Measurements from ENCODE around the gene ACAT1.
A peak's percentile ranks its signal among the peaks of the same experiment; 100 is the strongest.
"Not testable (repeated sequence)": the region's sequence is repeated elsewhere in the genome, so short reads cannot be mapped to it uniquely, and the experiment has no call there.

ACAT1 gene

DNA sequence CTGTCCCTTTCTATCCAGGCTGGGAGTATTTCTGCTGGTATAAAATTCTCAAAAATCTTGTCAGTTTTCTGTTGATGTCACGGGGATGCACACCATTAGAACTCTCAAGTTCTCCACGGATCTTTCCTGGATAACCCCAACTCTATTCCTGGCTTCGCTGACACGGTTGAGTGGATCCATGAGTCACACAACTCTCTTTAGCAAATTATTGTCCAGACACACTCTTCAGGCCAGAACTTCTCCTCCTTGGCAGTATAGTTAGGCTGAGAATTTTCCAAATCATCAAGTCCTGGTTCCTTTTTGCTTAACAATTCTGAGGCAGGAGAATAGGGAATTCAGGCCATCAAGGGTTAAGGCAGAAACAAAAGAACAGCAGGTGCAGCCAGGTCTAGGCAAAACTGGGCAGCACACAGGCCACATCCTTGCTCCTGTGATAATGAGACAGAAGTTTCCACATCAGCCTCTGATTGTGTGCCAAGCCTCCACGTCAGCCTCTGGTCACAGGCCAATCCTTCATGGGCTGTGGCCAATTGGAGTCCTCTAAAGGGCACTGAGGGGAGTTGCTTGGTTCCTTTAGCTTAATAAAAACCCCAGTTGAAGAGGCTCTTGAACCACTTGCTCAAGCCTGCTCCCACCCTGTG is 5.7 kb upstream of the ACAT1 start:
- Histone ChIP-seq H3K9me3 (ENCODE audit: control insufficient read depth, insufficient read depth, low read length) (no peaks in the 10 kb centered on the region), H3K27me3 (ENCODE audit: control insufficient read depth, insufficient read depth, low read length) (no peaks in the 10 kb centered on the region), H3K4me3 (ENCODE audit: low read length) (no peak overlapping the region), H3K36me3 (ENCODE audit: control insufficient read depth, insufficient read depth, low read length) (no peaks in the 10 kb centered on the region), H3K27ac (ENCODE audit: low read length) (no peak overlapping the region), H3K4me1 (ENCODE audit: control insufficient read depth, insufficient read depth, low read length) (peaks cover 3% of the 10 kb centered on the region; the same call in 1 of the 2 replicates)
- no CpG with 5 or more reads among the region's 5 CpGs for WGBS (ENCODE audit: insufficient coverage, insufficient read length)
- DNase-seq (ENCODE audit: low read depth, low spot score) = no peak

DNA sequence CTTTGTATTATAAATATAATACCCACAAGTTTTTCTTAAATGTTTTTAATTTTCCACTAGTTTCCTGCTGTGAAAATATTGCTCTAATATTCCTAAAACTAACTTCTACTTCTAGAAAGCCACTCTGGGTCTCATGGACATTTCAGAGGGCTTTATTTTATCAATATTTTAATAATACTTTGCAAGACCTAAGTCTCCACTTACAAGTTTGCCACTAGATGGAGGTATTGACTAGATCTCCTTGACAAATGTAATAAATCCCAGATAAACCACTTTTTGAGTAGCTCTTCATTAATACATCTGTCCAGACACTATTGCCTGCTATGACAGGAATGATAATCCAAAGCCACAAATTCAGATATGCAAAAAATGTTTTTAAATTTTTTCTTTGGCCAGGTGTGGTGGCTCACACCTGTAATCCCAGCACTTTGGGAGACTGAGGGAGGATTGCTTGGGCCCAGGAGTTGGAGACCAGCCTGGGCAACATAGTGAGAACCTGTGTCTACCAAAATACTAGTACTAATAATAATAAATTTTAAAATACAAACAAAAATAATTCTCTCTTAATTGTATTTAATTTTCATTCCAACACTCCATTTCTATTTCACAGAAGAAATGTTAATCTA is 3.5 kb upstream of the ACAT1 start:
- no peak overlapping the region for H3K4me3 ChIP-seq (ENCODE audit: low read length)
- no peak overlapping the region for H3K27ac ChIP-seq (ENCODE audit: low read length)
- H3K4me1 ChIP-seq (ENCODE audit: control insufficient read depth, insufficient read depth, low read length) = peaks cover 4% of the 10 kb centered on the region; the same call in 1 of the 2 replicates
- no peaks in the 10 kb centered on the region for H3K27me3 ChIP-seq (ENCODE audit: control insufficient read depth, insufficient read depth, low read length)
- H3K9me3 ChIP-seq (ENCODE audit: control insufficient read depth, insufficient read depth, low read length) = no peaks in the 10 kb centered on the region
- no peaks in the 10 kb centered on the region for H3K36me3 ChIP-seq (ENCODE audit: control insufficient read depth, insufficient read depth, low read length)
- no peak for DNase-seq (ENCODE audit: low read depth, low spot score)

DNA sequence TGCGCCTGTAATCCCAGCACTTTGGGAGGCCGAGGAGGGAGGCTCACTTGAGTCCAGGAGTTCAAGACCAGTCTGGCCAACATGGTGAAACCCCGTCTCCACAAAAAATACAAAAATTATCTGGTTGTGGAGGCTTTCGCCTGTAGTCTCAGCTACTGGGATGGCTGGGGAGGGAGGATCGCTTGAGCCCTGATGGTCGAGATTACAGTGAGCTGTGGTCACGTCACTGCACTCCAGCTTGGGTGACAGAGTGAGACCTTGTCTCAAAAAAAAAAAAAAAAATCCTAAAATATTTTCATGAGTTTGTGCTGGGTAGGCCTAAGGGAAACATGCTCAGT is 462 bp upstream of the ACAT1 start:
- not testable (repeated sequence) for H3K27me3 ChIP-seq (ENCODE audit: control insufficient read depth, insufficient read depth, low read length); H3K9me3 ChIP-seq (ENCODE audit: control insufficient read depth, insufficient read depth, low read length); H3K36me3 ChIP-seq (ENCODE audit: control insufficient read depth, insufficient read depth, low read length); H3K4me1 ChIP-seq (ENCODE audit: control insufficient read depth, insufficient read depth, low read length); H3K27ac ChIP-seq (ENCODE audit: low read length); DNase-seq (ENCODE audit: low read depth, low spot score)
- peak overlapping the region; percentile 20; the same call in 1 of the 2 replicates for H3K4me3 ChIP-seq (ENCODE audit: low read length)
- no CpG with 5 or more reads among the region's 7 CpGs for WGBS (ENCODE audit: insufficient coverage, insufficient read length)

DNA sequence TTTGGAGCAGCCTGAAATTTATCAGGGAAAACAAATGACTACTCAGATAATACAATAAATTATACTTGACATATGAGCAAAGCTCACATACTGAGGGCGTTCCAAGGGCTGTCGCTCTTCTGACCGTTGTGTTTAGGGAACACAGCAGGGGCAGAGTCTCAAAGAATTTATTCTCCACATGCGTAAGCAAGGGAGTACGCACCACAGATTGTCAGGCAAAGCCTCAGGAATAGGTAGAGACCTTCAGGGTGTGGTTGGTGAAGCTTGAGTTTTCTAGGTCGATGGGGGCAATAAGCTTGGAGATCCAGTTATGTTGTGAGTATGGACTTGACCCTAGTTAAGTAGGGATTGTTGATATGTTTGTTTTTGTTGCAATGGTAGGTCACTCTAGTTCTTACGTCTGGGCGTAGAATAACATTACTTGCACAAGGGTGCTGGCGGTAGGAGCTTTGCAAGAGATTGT is 830 bp downstream of the ACAT1 start:
- Histone ChIP-seq H3K9me3 (ENCODE audit: control insufficient read depth, insufficient read depth, low read length) (no peaks in the 10 kb centered on the region), H3K4me1 (ENCODE audit: control insufficient read depth, insufficient read depth, low read length) (peaks cover 2% of the 10 kb centered on the region; the same call in 1 of the 2 replicates), H3K27me3 (ENCODE audit: control insufficient read depth, insufficient read depth, low read length) (no peaks in the 10 kb centered on the region), H3K27ac (ENCODE audit: low read length) (no peak overlapping the region), H3K36me3 (ENCODE audit: control insufficient read depth, insufficient read depth, low read length) (no peaks in the 10 kb centered on the region), H3K4me3 (ENCODE audit: low read length) (no peak overlapping the region; the same call in 1 of the 2 replicates)
- DNase-seq (ENCODE audit: low read depth, low spot score) = no peak
- no CpG with 5 or more reads among the region's 9 CpGs for WGBS (ENCODE audit: insufficient coverage, insufficient read length)

DNA sequence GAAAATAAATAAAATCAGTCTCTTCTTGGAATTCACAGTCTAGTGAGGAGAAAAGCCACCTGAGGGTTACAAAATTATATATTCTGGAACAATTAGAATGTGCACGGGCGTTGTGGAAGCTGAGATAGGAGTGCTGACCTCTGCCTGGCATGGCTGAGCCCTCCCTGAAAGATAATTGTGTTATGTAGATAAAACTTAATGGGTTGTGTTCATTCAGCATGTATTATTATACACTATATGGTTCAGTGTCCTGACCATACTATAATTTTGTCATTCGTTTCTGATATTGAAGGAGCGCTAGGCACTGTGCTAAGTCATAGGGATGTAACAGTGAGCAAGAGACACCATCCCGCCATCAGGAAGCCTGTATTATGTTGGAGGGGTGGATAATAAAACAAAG is 3.7 kb downstream of the ACAT1 start:
- Histone ChIP-seq H3K27ac (ENCODE audit: low read length) (no peak overlapping the region), H3K9me3 (ENCODE audit: control insufficient read depth, insufficient read depth, low read length) (no peaks in the 10 kb centered on the region), H3K36me3 (ENCODE audit: control insufficient read depth, insufficient read depth, low read length) (no peaks in the 10 kb centered on the region; the same call in 1 of the 2 replicates), H3K4me3 (ENCODE audit: low read length) (no peak overlapping the region), H3K4me1 (ENCODE audit: control insufficient read depth, insufficient read depth, low read length) (peaks cover 2% of the 10 kb centered on the region; the same call in 1 of the 2 replicates), H3K27me3 (ENCODE audit: control insufficient read depth, insufficient read depth, low read length) (no peaks in the 10 kb centered on the region)
- no CpG with 5 or more reads among the region's 5 CpGs for WGBS (ENCODE audit: insufficient coverage, insufficient read length)
- DNase-seq (ENCODE audit: low read depth, low spot score) = no peak

DNA sequence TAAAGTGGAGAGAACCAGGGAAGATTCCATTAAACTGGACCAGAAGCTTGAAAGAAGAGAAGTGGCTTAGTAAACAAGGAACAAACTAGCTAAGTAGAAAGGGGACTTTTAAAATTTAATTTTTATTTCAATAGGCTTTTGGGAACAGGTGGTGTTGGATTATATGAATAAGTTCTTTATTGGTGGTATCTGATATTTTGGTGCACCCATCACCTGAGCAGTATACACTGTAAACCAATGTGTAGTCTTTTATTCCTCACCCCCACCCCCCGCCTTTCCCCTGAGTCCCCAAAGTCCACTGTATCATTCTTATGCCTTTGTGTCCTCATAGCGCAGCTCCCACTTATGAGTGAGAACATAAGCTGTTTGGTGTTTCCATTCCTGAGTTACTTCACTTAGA is 7.4 kb downstream of the ACAT1 start:
- H3K36me3 ChIP-seq (ENCODE audit: control insufficient read depth, insufficient read depth, low read length) = no peaks in the 10 kb centered on the region; the same call in 1 of the 2 replicates
- no peak for DNase-seq (ENCODE audit: low read depth, low spot score)
- no peaks in the 10 kb centered on the region for H3K27me3 ChIP-seq (ENCODE audit: control insufficient read depth, insufficient read depth, low read length)
- no CpG with 5 or more reads among the region's 2 CpGs for WGBS (ENCODE audit: insufficient coverage, insufficient read length)
- no peak overlapping the region for H3K27ac ChIP-seq (ENCODE audit: low read length)
- H3K4me1 ChIP-seq (ENCODE audit: control insufficient read depth, insufficient read depth, low read length) = no peaks in the 10 kb centered on the region
- H3K9me3 ChIP-seq (ENCODE audit: control insufficient read depth, insufficient read depth, low read length) = no peaks in the 10 kb centered on the region
- no peak overlapping the region for H3K4me3 ChIP-seq (ENCODE audit: low read length)

DNA sequence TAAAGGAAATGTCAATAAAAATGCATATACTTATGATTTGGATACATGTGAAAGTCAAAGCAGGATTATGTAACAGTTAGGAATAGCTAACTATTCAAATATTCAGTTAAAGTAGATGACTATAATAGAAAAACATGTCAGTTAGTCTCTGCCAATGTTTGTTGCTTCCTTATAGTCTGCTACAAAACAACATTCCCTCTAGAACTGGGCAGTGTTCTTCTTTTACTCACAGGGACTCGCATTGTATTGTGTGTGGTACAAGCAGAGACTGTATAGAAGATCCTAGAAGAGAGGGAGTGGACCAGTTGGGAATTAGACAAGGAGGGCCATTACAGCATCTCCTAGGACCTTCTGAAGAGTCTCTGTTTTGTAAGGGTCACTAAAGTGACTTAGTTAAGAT is 10.6 kb downstream of the ACAT1 start:
- H3K9me3 ChIP-seq (ENCODE audit: control insufficient read depth, insufficient read depth, low read length) = no peaks in the 10 kb centered on the region
- H3K4me3 ChIP-seq (ENCODE audit: low read length) = no peak overlapping the region

DNA sequence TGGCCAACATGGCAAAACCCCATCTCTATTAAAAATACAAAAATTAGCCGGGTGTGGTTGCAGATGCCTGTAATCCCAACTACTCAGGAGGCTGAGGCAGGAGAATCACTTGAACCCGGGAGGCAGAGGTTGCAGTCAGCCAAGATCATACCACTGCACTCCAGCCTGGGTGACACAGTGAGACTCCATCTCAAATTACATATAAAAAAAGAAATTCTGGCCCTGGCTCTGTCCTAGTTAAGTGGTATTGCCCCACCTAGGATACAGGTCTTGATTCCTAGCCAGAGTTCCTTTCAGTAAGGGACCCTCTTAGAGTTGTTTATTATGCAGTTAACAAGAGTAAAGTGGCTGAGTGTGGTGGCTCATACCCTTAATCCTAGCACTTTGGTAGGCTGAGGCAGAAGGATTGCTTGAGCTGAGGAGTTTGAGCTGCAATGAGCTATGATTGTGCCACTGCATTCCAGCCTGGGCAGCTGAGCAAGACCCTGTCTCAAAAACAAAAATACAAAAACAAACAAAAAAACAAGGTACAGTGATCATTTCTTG is 11.7 kb downstream of the ACAT1 start:
- not testable (repeated sequence) for H3K27me3 ChIP-seq (ENCODE audit: control insufficient read depth, insufficient read depth, low read length); DNase-seq (ENCODE audit: low read depth, low spot score); H3K27ac ChIP-seq (ENCODE audit: low read length); H3K4me1 ChIP-seq (ENCODE audit: control insufficient read depth, insufficient read depth, low read length); H3K9me3 ChIP-seq (ENCODE audit: control insufficient read depth, insufficient read depth, low read length); H3K4me3 ChIP-seq (ENCODE audit: low read length); H3K36me3 ChIP-seq (ENCODE audit: control insufficient read depth, insufficient read depth, low read length)
- WGBS (ENCODE audit: insufficient coverage, insufficient read length) = no CpG with 5 or more reads among the region's 2 CpGs

More for the DNA sequence above, 10.6 kb downstream of the ACAT1 start:
- Histone ChIP-seq H3K36me3 (ENCODE audit: control insufficient read depth, insufficient read depth, low read length) (no peaks in the 10 kb centered on the region; the same call in 1 of the 2 replicates), H3K27ac (ENCODE audit: low read length) (no peak overlapping the region), H3K4me1 (ENCODE audit: control insufficient read depth, insufficient read depth, low read length) (no peaks in the 10 kb centered on the region), H3K27me3 (ENCODE audit: control insufficient read depth, insufficient read depth, low read length) (no peaks in the 10 kb centered on the region)
- no peak for DNase-seq (ENCODE audit: low read depth, low spot score)
- no CpG with 5 or more reads among the region's 1 CpG for WGBS (ENCODE audit: insufficient coverage, insufficient read length)

DNA sequence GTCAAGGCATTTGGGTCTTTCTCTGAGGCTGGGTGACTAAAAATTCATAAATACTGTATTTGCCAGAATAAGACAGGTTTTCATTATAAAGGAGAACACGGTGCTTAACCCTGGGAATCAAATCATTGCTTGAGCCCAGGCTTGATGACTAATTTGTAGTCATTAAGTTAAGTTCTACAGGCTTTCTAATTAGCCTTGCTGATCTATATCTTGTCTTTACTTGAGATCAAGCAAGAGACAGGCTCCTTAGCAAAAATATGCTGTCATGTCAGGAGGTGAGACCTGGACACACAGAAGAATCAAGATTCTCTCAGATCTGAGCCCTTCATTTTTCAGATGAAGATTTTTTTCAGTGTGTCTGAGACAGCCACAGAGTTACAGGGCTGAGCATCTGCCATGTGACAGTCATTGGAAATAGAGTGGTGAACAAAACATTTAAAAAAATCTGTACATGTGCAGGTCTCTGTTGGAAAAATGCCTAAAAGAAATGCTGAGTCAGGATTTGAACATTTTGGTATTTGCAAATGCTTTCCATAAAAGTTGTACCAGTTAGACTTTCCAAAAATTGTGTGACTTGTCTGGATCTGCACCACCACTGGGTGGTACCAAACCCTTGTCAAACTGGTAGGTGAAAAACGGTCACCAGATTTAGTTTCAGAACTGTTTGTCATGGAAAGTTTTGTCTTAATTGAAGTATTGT is 14.6 kb downstream of the ACAT1 start:
- Histone ChIP-seq H3K36me3 (ENCODE audit: control insufficient read depth, insufficient read depth, low read length) (no peaks in the 10 kb centered on the region), H3K4me3 (ENCODE audit: low read length) (no peak overlapping the region), H3K9me3 (ENCODE audit: control insufficient read depth, insufficient read depth, low read length) (no peaks in the 10 kb centered on the region), H3K27me3 (ENCODE audit: control insufficient read depth, insufficient read depth, low read length) (no peaks in the 10 kb centered on the region), H3K27ac (ENCODE audit: low read length) (no peak overlapping the region), H3K4me1 (ENCODE audit: control insufficient read depth, insufficient read depth, low read length) (no peaks in the 10 kb centered on the region)
- DNase-seq (ENCODE audit: low read depth, low spot score) = no peak
- no CpG with 5 or more reads among the region's 2 CpGs for WGBS (ENCODE audit: insufficient coverage, insufficient read length)

DNA sequence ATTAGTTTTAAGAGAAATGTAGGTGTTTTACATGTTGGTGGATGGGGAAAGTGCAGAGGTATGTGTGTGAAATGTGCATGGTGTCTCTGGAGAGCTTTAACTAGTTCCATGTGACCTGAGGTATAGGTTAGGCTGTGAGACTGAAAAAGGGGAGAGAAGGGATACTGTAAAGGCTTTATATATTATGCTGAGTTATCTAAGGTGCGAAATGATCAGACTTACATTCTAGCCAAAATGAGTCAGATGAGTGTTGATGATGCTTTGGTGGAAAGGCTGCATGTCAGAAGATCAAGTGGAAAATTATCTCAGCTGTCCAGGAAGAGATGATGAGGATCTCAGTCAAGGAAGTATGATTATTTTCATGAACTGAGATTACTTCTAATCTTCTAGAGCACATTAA is 15.8 kb downstream of the ACAT1 start:
- Histone ChIP-seq H3K27me3 (ENCODE audit: control insufficient read depth, insufficient read depth, low read length) (no peaks in the 10 kb centered on the region), H3K4me1 (ENCODE audit: control insufficient read depth, insufficient read depth, low read length) (no peaks in the 10 kb centered on the region), H3K27ac (ENCODE audit: low read length) (no peak overlapping the region), H3K9me3 (ENCODE audit: control insufficient read depth, insufficient read depth, low read length) (no peaks in the 10 kb centered on the region), H3K4me3 (ENCODE audit: low read length) (no peak overlapping the region), H3K36me3 (ENCODE audit: control insufficient read depth, insufficient read depth, low read length) (peaks cover under 1% of the 10 kb centered on the region; the same call in 1 of the 2 replicates)
- WGBS (ENCODE audit: insufficient coverage, insufficient read length) = no CpG with 5 or more reads among the region's 1 CpG
- no peak for DNase-seq (ENCODE audit: low read depth, low spot score)

Measured in iPS DF 6.9 (cell line).